GM12864 (cell line): Measurements from ENCODE around the gene ENDOG.

ENCODE experiments used
- DNase-seq: peaks from one replicate; pipeline ENCODE4 v3.0.0-alpha.2; 2011; ENCODE audit warnings: low read depth
- H3K4me3 ChIP-seq: 2 replicates; pipeline ENCODE4 v1.5.1; 2011; ENCODE audit warnings: mild to moderate bottlenecking, low read depth, low read length, control low read depth
- CTCF ChIP-seq: IDR thresholded peaks from 2 replicates; pipeline ENCODE4 v1.5.1; 2011; ENCODE audit warnings: low read depth, mild to moderate bottlenecking, moderate library complexity, low read length, control low read depth, inconsistent platforms; ENCODE audit errors: missing control alignments

ENDOG gene

GRCh38 chr9:128823362-128823902 lies 5.1 kb downstream of the ENDOG start:
- H3K4me3 ChIP-seq, result no peak overlapping the region
- no peak for DNase-seq
- TF ChIP-seq CTCF, result no peak

GRCh38 chr9:128823903-128824406 lies 5.7 kb downstream of the ENDOG start:
- no peak overlapping the region for H3K4me3 ChIP-seq
- no peak for DNase-seq
- TF ChIP-seq CTCF, result no peak

GRCh38 chr9:128824911-128825310 lies 6.6 kb downstream of the ENDOG start:
- no peak for DNase-seq
- no peak overlapping the region for H3K4me3 ChIP-seq
- no peak for TF ChIP-seq CTCF

- peak; percentile 28 for TF ChIP-seq CTCF
- H3K4me3 ChIP-seq, result no peak overlapping the region
- no peak for DNase-seq
These were observed 7.8 kb downstream of the ENDOG start for GRCh38 chr9:128825923-128826700.

GRCh38 chr9:128828267-128828666 lies 10.0 kb downstream of the ENDOG start:
- no peak for TF ChIP-seq CTCF
- no peak for DNase-seq
- peak overlapping the region; percentile 68 for H3K4me3 ChIP-seq

GRCh38 chr9:128828719-128829452 lies 10.6 kb downstream of the ENDOG start:
- no peak for DNase-seq
- peak overlapping the region; percentile 68 for H3K4me3 ChIP-seq
- TF ChIP-seq CTCF, result no peak
